HCT116 (cell line): Measurements from ENCODE around the gene SLC28A2. TPM values are rescaled to one million over a fixed set of nuclear protein-coding genes. Genes with fewer than 3 reads are reported as not detected.
"Not testable (repeated sequence)": the region's sequence is repeated elsewhere in the genome, so short reads cannot be mapped to it uniquely, and the experiment has no call there.

Experiments used
- ATAC-seq: fragments of 200-7000 bp; cut with Tn5 transposase; 2 replicates; pipeline ENCODE4 v1.9.1; 2020; ENCODE audit warnings: mild to moderate bottlenecking, moderate library complexity
- BruUV-seq: library from RNA; stranded (reverse); fragments of 400-500 nt; replicated peaks from 2 replicates; lab custom pipeline; 2021; lab: Mats Ljungman, UMichigan
- CTCF ChIA-PET: fragments of 300-600 bp; sonication (Branson Sonifier 250); formaldehyde crosslinking; loops from one replicate; lab custom pipeline; 2021; ENCODE audit warnings: antibody characterized with exemption; lab: Charles Lee
- POLR2A ChIA-PET: fragments of 300-600, 350-600 bp; sonication (Branson Sonifier 250); formaldehyde crosslinking; loops from one replicate; lab custom pipeline; 2021; ENCODE audit warnings: antibody characterized with exemption; lab: Charles Lee
- RAD21 ChIA-PET, 2 experiments: fragments of 300-600 bp; sonication (Branson Sonifier 250); formaldehyde crosslinking; loops; one replicate each; lab custom pipeline; 2023; ENCODE audit warnings: low total read pairs in 2 of 2; ENCODE audit not compliant: uncharacterized antibody in 2 of 2, unreplicated experiment in 2 of 2, low non-redundant PET in 1 of 2; lab: Charles Lee
- DNase-seq: peaks from one replicate; pipeline ENCODE4 v3.0.0-alpha.2; 2010; ENCODE audit warnings: low read depth, low spot score
- H2AFZ ChIP-seq: fragments of 200-600 bp; shearing (Covaris generic), sonication (generic); 2 replicates; pipeline ENCODE4 v1.6.1; 2017; ENCODE audit warnings: low read depth, mixed run types, mixed read lengths, antibody characterized with exemption, low read length; ENCODE audit not compliant: poor library complexity, severe bottlenecking
- H3K27ac ChIP-seq: 2 replicates; pipeline ENCODE4 v1.5.1; 2012; ENCODE audit warnings: low read depth, low read length
- H3K27me3 ChIP-seq: fragments of 200-600 bp; sonication (generic); 2 replicates; pipeline ENCODE4 v1.6.1; 2016; ENCODE audit warnings: mixed run types, low read length, mixed read lengths; ENCODE audit not compliant: insufficient read depth
- H3K36me3 ChIP-seq, 2 experiments: fragments of 200-500 bp in 1 of 2; fragments of 200-600 bp in 1 of 2; sonication (Bioruptor generic) in 1 of 2; sonication (generic) in 1 of 2; 2 replicates each; pipeline versions ENCODE4 v1.5.1 to v1.6.1; 2014 to 2016; ENCODE audit warnings: low read length in 2 of 2, inconsistent platforms in 1 of 2, mixed read lengths in 1 of 2, mixed run types in 1 of 2; ENCODE audit not compliant: insufficient read depth in 2 of 2, control insufficient read depth in 1 of 2
- H3K4me1 ChIP-seq, 2 experiments: fragments of 200-600 bp in 1 of 2; sonication (generic) in 1 of 2; 2 replicates each; pipeline versions ENCODE4 v1.5.1 to v1.6.1; 2012 to 2017; ENCODE audit warnings: low read length in 2 of 2, inconsistent platforms in 1 of 2, mild to moderate bottlenecking in 1 of 2, mixed read lengths in 1 of 2, mixed run types in 1 of 2, moderate library complexity in 1 of 2; ENCODE audit not compliant: insufficient read depth in 2 of 2, control insufficient read depth in 1 of 2
- H3K4me2 ChIP-seq: fragments of 200-600 bp; sonication (generic); 2 replicates; pipeline ENCODE4 v1.6.1; 2017; ENCODE audit warnings: mixed run types, low read length, mixed read lengths
- H3K4me3 ChIP-seq, 2 experiments: fragments of 200-600 bp in 1 of 2; sonication (generic) in 1 of 2; replicated peaks in 1 of 2; 2 replicates each; pipeline ENCODE4 v1.5.1; 2011 to 2016; ENCODE audit warnings: low read length in 2 of 2, control low read depth in 1 of 2, low read depth in 1 of 2, mild to moderate bottlenecking in 1 of 2, mixed read lengths in 1 of 2, mixed run types in 1 of 2
- H3K79me2 ChIP-seq: fragments of 200-600 bp; sonication (generic); 2 replicates; pipeline ENCODE4 v1.6.1; 2017; ENCODE audit warnings: mild to moderate bottlenecking, mixed run types, low read length, moderate library complexity, mixed read lengths; ENCODE audit not compliant: insufficient read depth
- H3K9ac ChIP-seq: fragments of 200-600 bp; sonication (generic); 2 replicates; pipeline ENCODE4 v1.6.1; 2016; ENCODE audit warnings: low read length, mixed read lengths
- H3K9me2 ChIP-seq: fragments of 200-600 bp; sonication (generic), shearing (Covaris generic); 2 replicates; pipeline ENCODE4 v1.6.1; 2017; ENCODE audit warnings: mixed run types, mild to moderate bottlenecking, moderate library complexity; ENCODE audit not compliant: insufficient read depth
- H3K9me3 ChIP-seq, 2 experiments: fragments of 200-500 bp in 1 of 2; fragments of 200-600 bp in 1 of 2; sonication (Bioruptor generic) in 1 of 2; sonication (generic) in 1 of 2; 2 replicates each; pipeline ENCODE4 v1.6.1; 2014 to 2017; ENCODE audit warnings: low read length in 2 of 2, mixed read lengths in 2 of 2, inconsistent platforms in 1 of 2, low read depth in 1 of 2, mild to moderate bottlenecking in 1 of 2, mixed run types in 1 of 2, moderate library complexity in 1 of 2; ENCODE audit not compliant: control insufficient read depth in 1 of 2, insufficient read depth in 1 of 2
- H4K20me1 ChIP-seq: fragments of 200-600 bp; sonication (generic), shearing (Covaris generic); 2 replicates; pipeline ENCODE4 v1.6.1; 2017; ENCODE audit warnings: mixed run types, mild to moderate bottlenecking, moderate library complexity; ENCODE audit not compliant: insufficient read depth
- CEBPB ChIP-seq: IDR thresholded peaks from 2 replicates; pipeline ENCODE4 v1.6.1; 2012; ENCODE audit warnings: low read depth
- JUND ChIP-seq: IDR thresholded peaks from 2 replicates; pipeline ENCODE4 v1.6.1; 2012
- POLR2A ChIP-seq: IDR thresholded peaks from 2 replicates; pipeline ENCODE4 v1.7.0; 2011; ENCODE audit warnings: borderline replicate concordance; ENCODE audit not compliant: insufficient read depth, insufficient read length; ENCODE audit errors: extremely low read depth
- RAD21 ChIP-seq: IDR thresholded peaks from 2 replicates; pipeline ENCODE4 v1.6.1; 2012; ENCODE audit warnings: low read depth, mild to moderate bottlenecking
- SIN3A ChIP-seq: IDR thresholded peaks from 2 replicates; pipeline ENCODE4 v1.6.1; 2012; ENCODE audit warnings: low read depth
- intact Hi-C: fragments of 100-400 bp; cut with micrococcal nuclease; formaldehyde crosslinking; loops from 2 replicates; pipeline ENCODE4 v1.10.0; 2022
- total RNA-seq: library from RNA; stranded (reverse); gene quantifications from one replicate; pipeline ENCODE4 v1.2.1, GENCODE V29; 2021; ENCODE audit not compliant: unreplicated experiment
- TF ChIP-seq, protein P1 (sequence below): IDR thresholded peaks from 2 replicates; pipeline ENCODE4 v1.6.1; 2012
- TF ChIP-seq, protein P2 (sequence below), 3 experiments: fragments of 200-600 bp in 1 of 3; sonication (generic) in 1 of 3; IDR thresholded peaks in 2 of 3; conservative IDR thresholded peaks in 1 of 3; 2 replicates each; pipeline ENCODE4 v1.5.1; 2012 to 2017; ENCODE audit warnings: low read depth in 2 of 3, low read length in 2 of 3, antibody characterized with exemption in 1 of 3, borderline replicate concordance in 1 of 3, control low read depth in 1 of 3, mild to moderate bottlenecking in 1 of 3, mixed read lengths in 1 of 3, mixed run types in 1 of 3, moderate library complexity in 1 of 3; ENCODE audit not compliant: insufficient read depth in 1 of 3

Gene SLC28A2
- total RNA-seq, 1 experiment from 2014 or later = not detected

DNA sequence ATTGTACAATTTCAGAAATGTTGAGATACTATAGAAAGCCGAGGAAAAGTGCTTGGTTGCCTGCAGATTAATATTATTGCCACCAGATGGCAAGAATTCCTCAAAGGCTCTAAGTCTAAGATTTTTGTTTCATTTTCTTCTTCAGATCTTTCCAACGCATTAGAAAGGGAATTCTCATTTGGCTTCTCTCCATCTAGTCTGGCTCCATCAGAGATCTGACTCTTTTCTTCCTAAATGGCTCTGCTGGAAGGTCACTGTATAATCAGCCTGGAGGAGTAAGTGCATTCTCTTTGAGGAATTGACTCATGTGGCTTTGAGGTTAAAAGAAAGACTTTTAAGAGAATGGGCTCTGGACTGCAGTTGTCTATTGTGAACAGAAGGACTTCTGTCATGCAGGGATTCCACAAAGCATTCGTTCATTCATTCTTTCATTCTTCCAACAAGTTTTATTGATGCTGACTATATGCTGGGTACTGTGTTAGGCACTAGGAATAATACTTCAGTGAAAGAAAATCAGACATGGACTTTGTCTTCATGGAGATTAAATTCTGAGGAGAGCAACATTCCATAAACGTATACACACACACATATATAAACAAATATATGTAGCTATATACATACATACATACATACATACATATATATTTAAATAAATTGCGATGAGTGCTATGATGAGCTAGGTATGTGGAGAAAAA, 55.3 kb downstream of the SLC28A2 start:
- Histone ChIP-seq H3K27me3 (no peaks in the 10 kb centered on the region), H3K4me1 (peaks cover 0 to 4% of the 10 kb centered on the region in 2 experiments; a peak in 1 of 4 replicates), H2AFZ (peak overlapping the region; percentile 93), H3K4me2 (peak overlapping the region; percentile 63), H3K36me3 (no peaks in the 10 kb centered on the region), H3K27ac (no peak overlapping the region), H3K9me2 (no peaks in the 10 kb centered on the region), H4K20me1 (no peaks in the 10 kb centered on the region), H3K79me2 (no peaks in the 10 kb centered on the region), H3K4me3 (peak overlapping the region in 1 of 2 experiments; percentile 40; a peak in 3 of 4 replicates), H3K9me3 (no peaks in the 10 kb centered on the region), H3K9ac (no peak overlapping the region)
- no TSS peak for BruUV-seq
- RAD21 ChIA-PET = no interaction called here
- ATAC-seq = peak; percentile 67
- CTCF ChIA-PET = interaction anchor here (0.9 kb wide), 1 partner anchor 145 kb away, joined by 3 read pairs; no protein-coding TSS in a partner anchor
- TF ChIP-seq, protein P1, sequence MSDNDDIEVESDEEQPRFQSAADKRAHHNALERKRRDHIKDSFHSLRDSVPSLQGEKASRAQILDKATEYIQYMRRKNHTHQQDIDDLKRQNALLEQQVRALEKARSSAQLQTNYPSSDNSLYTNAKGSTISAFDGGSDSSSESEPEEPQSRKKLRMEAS = no peak
- no peak for TF ChIP-seq CEBPB
- TF ChIP-seq, protein P2, sequence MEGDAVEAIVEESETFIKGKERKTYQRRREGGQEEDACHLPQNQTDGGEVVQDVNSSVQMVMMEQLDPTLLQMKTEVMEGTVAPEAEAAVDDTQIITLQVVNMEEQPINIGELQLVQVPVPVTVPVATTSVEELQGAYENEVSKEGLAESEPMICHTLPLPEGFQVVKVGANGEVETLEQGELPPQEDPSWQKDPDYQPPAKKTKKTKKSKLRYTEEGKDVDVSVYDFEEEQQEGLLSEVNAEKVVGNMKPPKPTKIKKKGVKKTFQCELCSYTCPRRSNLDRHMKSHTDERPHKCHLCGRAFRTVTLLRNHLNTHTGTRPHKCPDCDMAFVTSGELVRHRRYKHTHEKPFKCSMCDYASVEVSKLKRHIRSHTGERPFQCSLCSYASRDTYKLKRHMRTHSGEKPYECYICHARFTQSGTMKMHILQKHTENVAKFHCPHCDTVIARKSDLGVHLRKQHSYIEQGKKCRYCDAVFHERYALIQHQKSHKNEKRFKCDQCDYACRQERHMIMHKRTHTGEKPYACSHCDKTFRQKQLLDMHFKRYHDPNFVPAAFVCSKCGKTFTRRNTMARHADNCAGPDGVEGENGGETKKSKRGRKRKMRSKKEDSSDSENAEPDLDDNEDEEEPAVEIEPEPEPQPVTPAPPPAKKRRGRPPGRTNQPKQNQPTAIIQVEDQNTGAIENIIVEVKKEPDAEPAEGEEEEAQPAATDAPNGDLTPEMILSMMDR (IDR thresholded peaks at IDR 0.05 in 2 of 3, conservative IDR thresholded peaks at IDR 0.05 in 1 of 3; ENCODE audit: borderline replicate concordance in 1 of 3, insufficient read depth in 1 of 3, low read depth in 2 of 3, low read length in 2 of 3) = peak; percentile 45 to 68 (median 59); a peak in 5 of 6 replicates
- peak; percentile 68 for TF ChIP-seq RAD21
- TF ChIP-seq JUND = peak; percentile 14; the same call in 1 of the 2 replicates
- TF ChIP-seq SIN3A = no peak
- TF ChIP-seq POLR2A = no peak
- POLR2A ChIA-PET = no interaction called here
- DNase-seq = peak; percentile 32
- intact Hi-C loops = loop anchor here (1.0 kb wide), 2 partner anchors 92 to 149 kb away; no protein-coding TSS in a partner anchor

DNA sequence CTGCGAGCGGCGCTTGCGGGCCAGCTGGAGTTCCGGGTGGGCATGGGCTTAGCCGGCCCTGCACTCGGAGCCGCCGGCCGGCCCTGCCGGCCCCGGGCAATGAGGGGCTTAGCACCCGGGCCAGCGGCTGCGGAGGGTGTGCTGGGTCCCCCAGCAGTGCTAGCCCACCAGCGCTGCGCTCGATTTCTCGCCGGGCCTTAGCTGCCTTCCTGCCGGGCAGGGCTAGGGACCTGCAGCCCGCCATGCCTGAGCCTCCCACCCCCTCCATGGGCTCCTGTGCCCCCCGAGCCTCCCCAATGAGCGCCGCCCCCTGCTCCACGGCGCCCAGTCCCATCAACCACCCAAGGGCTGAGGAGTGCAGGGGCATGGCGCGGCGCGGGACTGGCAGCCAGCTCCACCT, 62.1 kb downstream of the SLC28A2 start:
- H3K36me3 ChIP-seq, CTCF ChIA-PET, H3K4me3 ChIP-seq, H3K27me3 ChIP-seq, RAD21 ChIA-PET, H3K9me3 ChIP-seq, H4K20me1 ChIP-seq, H2AFZ ChIP-seq, H3K4me2 ChIP-seq, DNase-seq, ATAC-seq, H3K4me1 ChIP-seq, H3K27ac ChIP-seq, H3K9ac ChIP-seq, H3K9me2 ChIP-seq, intact Hi-C loops, H3K79me2 ChIP-seq, BruUV-seq, POLR2A ChIA-PET: not testable (repeated sequence)
